Gastrocnemius medialis (tissue), 4 donors: ENCODE measurements around the gene SRBD1. TPM values are rescaled to one million over a fixed set of nuclear protein-coding genes. Genes with fewer than 3 reads are reported as not detected.

Experiments used
- ATAC-seq, 2 donors: fragments of 150-250 bp; one replicate each; pipeline ENCODE4 v1.9.1; 2016
- DNase-seq, 2 donors: peaks; one replicate each; pipeline ENCODE4 v3.0.0-alpha.2; 2019
- H3K27ac ChIP-seq, 4 donors: fragments of 200-600 bp; sonication (generic); 1 replicate in 1 of 4; 2 replicates in 3 of 4; pipeline ENCODE4 v1.5.1; 2016 to 2018; ENCODE audit warnings: mild to moderate bottlenecking in 2 of 4, moderate library complexity in 1 of 4
- H3K27me3 ChIP-seq, 3 donors: fragments of 200-600 bp; sonication (generic) in 2 of 3; 1 replicate in 1 of 3; 2 replicates in 2 of 3; pipeline versions ENCODE4 v1.5.1 to v1.6.0; 2016 to 2019; ENCODE audit warnings: mild to moderate bottlenecking in 1 of 3, moderate library complexity in 1 of 3
- H3K36me3 ChIP-seq, 2 donors: fragments of 200-600 bp; sonication (generic) in 1 of 2; one replicate each; pipeline ENCODE4 v1.5.1; 2017 to 2018
- H3K4me1 ChIP-seq, 2 donors: fragments of 200-600 bp; sonication (generic) in 1 of 2; one replicate each; pipeline ENCODE4 v1.5.1; 2016 to 2017; ENCODE audit warnings: mild to moderate bottlenecking in 2 of 2
- H3K4me3 ChIP-seq, 4 donors: fragments of 200-600 bp; sonication (generic) in 3 of 4; 1 replicate in 1 of 4; 2 replicates in 3 of 4; pipeline ENCODE4 v1.5.1; 2016 to 2019; ENCODE audit warnings: mild to moderate bottlenecking in 2 of 4
- H3K9me3 ChIP-seq, 3 donors: fragments of 200-600 bp; sonication (generic) in 2 of 3; 1 replicate in 1 of 3; 2 replicates in 2 of 3; pipeline ENCODE4 v1.5.1; 2016 to 2019
- POLR2A ChIP-seq, 2 donors: fragments of 450-650 bp; IDR thresholded peaks; one replicate each; pipeline ENCODE4 v1.6.1; 2017; ENCODE audit warnings: antibody characterized with exemption in 2 of 2, mild to moderate bottlenecking in 2 of 2, moderate library complexity in 2 of 2
- in situ Hi-C, 4 donors: fragments of 200-750 bp; cut with MboI; loops; one replicate each; pipeline versions ENCODE4 v1.15.0 to v1.8.0; 2017; ENCODE audit warnings: low sequenced_read_pairs in 4 of 4
- intact Hi-C: fragments of 100-400 bp; cut with DNase I; formaldehyde crosslinking; loops from one replicate; pipeline ENCODE4 v1.15.1; 2023; ENCODE audit warnings: low total_unique reads
- total RNA-seq, 4 donors: library from RNA; depleted of rRNA; stranded (reverse); fragments of >200 nt; gene quantifications; one replicate each; pipeline versions ENCODE4 v1.1.0 to v1.2.3, GENCODE V29; 2016
- TF ChIP-seq, protein P1 (sequence below), 5 experiments: fragments of 450-650 bp in 3 of 5; fragments of 200-600 bp in 2 of 5; sonication (generic) in 2 of 5; IDR thresholded peaks in 4 of 5; conservative IDR thresholded peaks in 1 of 5; 1 replicate in 4 of 5; 2 replicates in 1 of 5; pipeline ENCODE4 v1.5.1; 2016 to 2019; ENCODE audit warnings: antibody characterized with exemption in 5 of 5, mild to moderate bottlenecking in 3 of 5, moderate library complexity in 3 of 5

Gene SRBD1
- total RNA-seq, 4 donors from 2014 or later, result 3.0 to 10.1 (median 4.5) TPM

DNA sequence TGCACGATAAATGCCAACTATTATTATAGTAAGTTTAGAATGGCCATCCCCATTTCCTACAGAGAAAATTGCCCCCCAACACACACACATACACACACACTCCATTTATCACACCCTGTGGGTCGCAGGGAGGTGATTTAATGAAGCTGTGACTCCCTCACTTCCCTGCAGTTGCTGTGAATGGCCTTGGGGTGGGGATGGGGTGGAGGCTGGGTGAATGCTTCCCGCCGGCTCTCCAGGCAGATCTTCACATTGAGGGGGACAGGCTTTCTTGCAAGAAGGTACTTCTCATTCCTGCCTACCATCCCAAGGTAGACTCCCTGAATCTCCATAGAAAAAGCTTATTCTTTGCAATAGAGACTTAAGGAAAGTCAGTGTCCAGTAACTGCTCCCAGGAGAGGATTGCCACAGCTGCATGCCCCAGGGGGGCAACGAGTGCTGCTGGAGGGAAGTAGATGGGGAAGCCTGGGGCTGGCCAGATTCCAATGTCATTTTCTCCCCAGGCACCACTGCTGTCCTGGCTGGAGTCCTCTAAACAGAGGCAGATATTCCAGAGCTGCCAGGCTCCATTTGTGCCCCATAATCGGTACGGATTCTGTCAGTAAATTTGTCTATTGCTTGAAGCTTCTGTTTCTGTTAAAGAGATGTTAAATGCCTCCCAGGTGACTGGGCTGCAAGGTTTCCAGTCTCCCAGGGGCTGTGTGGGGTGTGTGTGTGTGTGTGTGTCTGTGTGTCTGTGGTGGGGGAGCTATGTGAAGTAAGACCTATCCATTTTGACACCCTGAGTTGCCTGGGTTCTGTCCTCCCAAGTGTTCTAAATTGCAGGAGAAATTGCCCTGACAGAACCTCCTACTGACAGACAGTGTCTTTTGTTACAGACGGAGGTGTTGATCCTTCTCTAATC, 265.5 kb downstream of the SRBD1 start:
- no peak for ATAC-seq
- DNase-seq, result no peak
- Histone ChIP-seq H3K9me3 (no peaks in the 10 kb centered on the region), H3K4me3 (no peak overlapping the region), H3K36me3 (no peaks in the 10 kb centered on the region), H3K27me3 (peaks cover 0 to 2% (median 0%) of the 10 kb centered on the region in 3 donors), H3K27ac (no peak overlapping the region), H3K4me1 (no peaks in the 10 kb centered on the region)
- TF ChIP-seq POLR2A (IDR thresholded peaks at IDR 0.05), result no peak
- TF ChIP-seq, protein P1, sequence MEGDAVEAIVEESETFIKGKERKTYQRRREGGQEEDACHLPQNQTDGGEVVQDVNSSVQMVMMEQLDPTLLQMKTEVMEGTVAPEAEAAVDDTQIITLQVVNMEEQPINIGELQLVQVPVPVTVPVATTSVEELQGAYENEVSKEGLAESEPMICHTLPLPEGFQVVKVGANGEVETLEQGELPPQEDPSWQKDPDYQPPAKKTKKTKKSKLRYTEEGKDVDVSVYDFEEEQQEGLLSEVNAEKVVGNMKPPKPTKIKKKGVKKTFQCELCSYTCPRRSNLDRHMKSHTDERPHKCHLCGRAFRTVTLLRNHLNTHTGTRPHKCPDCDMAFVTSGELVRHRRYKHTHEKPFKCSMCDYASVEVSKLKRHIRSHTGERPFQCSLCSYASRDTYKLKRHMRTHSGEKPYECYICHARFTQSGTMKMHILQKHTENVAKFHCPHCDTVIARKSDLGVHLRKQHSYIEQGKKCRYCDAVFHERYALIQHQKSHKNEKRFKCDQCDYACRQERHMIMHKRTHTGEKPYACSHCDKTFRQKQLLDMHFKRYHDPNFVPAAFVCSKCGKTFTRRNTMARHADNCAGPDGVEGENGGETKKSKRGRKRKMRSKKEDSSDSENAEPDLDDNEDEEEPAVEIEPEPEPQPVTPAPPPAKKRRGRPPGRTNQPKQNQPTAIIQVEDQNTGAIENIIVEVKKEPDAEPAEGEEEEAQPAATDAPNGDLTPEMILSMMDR (IDR thresholded peaks at IDR 0.05 in 4 of 5, conservative IDR thresholded peaks at IDR 0.05 in 1 of 5), result no peak
- intact Hi-C loops, result no loop called here
- in situ Hi-C loops, result no loop called here

DNA sequence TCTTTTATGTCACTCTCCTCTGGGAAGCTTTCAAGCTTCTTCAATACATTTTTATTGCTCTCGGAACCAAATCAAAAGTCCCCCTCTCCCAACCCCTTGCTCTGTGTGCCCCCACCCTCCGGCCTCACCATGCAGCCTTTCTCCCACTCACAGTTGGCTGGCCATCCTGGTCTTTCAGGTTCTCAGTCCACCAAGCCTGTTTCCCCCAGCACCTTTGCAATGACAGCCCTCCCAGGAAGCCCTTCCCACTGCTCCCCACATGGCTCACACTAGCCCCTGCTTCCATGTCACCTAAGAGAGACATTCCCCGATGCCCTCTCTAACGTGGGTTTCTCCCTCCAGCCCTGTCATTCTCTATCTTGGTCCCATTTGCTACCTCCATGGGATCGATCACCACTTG, 266.6 kb downstream of the SRBD1 start:
- no peak for TF ChIP-seq POLR2A (IDR thresholded peaks at IDR 0.05)
- TF ChIP-seq, protein P1 (IDR thresholded peaks at IDR 0.05 in 4 of 5, conservative IDR thresholded peaks at IDR 0.05 in 1 of 5), result no peak
- Histone ChIP-seq H3K4me3 (no peak overlapping the region), H3K27me3 (peaks cover 0 to 2% (median 0%) of the 10 kb centered on the region in 3 donors), H3K9me3 (no peaks in the 10 kb centered on the region), H3K4me1 (no peaks in the 10 kb centered on the region), H3K36me3 (no peaks in the 10 kb centered on the region), H3K27ac (no peak overlapping the region)
- no peak for ATAC-seq
- in situ Hi-C loops (no loop called here), intact Hi-C loops (no loop called here)
- DNase-seq, result no peak

DNA sequence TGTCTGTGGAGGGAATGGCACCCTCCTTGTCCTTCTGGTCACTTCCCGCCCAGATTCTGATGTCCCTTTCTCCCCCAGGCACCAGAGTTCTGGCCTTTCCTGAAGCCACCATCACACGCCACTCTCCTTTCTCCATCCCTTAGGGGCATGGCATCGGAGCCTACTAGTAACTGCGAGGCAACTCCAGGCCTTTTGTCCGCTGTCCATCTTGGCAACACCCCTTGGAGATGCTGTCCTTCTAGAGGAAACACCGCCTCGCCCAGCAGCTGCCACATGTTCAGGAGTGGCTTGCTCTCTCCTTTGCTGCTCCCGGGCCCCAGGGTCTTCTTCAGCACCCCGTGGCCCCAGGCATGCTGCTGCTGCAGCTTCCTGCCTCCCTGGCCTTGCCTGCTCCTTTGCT, 267.0 kb downstream of the SRBD1 start:
- H3K27ac ChIP-seq, result no peak overlapping the region
- peaks cover 0 to 2% (median 0%) of the 10 kb centered on the region in 3 donors for H3K27me3 ChIP-seq
- intact Hi-C loops, result no loop called here
- no peak for DNase-seq
- ATAC-seq, result no peak
- H3K4me3 ChIP-seq, result no peak overlapping the region
- in situ Hi-C loops, result no loop called here
- H3K4me1 ChIP-seq, result no peaks in the 10 kb centered on the region
- no peaks in the 10 kb centered on the region for H3K9me3 ChIP-seq
- no peaks in the 10 kb centered on the region for H3K36me3 ChIP-seq
- TF ChIP-seq, protein P1 (IDR thresholded peaks at IDR 0.05 in 4 of 5, conservative IDR thresholded peaks at IDR 0.05 in 1 of 5), result no peak
- no peak for TF ChIP-seq POLR2A (IDR thresholded peaks at IDR 0.05)

DNA sequence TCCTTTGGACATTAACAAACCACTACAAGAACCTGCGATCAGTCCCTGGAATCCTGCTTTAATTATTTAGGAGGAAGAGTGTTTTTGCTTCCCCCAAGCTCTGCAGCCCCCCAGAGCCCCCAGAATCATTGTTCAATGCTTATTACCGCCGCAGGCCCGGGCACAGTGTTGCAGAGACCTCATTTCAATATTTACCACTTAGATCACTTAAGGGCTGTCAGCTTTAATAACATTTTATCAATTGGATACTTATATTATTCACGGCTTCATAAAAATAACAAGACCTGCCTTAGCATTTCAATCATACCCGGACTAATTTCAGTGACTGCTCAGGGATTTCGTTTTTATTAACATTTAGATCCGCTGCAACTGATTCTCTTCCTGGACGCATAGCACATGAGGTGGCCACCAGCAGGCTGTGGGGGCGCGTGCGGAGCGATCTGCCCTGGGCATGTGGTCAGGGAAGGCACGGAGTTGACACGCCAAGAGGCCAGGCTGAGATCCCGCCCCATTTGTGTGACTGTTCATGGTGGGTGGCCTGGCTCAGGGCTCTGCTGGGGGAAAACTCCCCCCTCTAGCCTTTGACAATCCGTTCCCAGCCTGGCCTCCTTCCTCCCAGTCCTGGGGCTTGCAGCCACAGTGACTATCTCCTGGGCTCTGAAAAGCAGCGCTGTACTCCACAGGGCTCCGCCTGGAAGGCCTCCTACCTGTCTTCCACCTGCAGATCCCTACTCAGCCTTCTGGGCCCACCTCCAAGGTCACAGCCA, 267.6 kb downstream of the SRBD1 start:
- no peak overlapping the region for H3K27ac ChIP-seq
- H3K27me3 ChIP-seq, result peaks cover 0 to 2% (median 0%) of the 10 kb centered on the region in 3 donors
- ATAC-seq, result no peak
- H3K9me3 ChIP-seq, result no peaks in the 10 kb centered on the region
- TF ChIP-seq POLR2A (IDR thresholded peaks at IDR 0.05), result no peak
- TF ChIP-seq, protein P1 (IDR thresholded peaks at IDR 0.05 in 4 of 5, conservative IDR thresholded peaks at IDR 0.05 in 1 of 5), result no peak
- no peak overlapping the region for H3K4me3 ChIP-seq
- no peaks in the 10 kb centered on the region for H3K4me1 ChIP-seq
- DNase-seq, result no peak
- in situ Hi-C loops (no loop called here), intact Hi-C loops (no loop called here)
- no peaks in the 10 kb centered on the region for H3K36me3 ChIP-seq
